ENCODE results near the gene CCR5.

Gene CCR5

DNA sequence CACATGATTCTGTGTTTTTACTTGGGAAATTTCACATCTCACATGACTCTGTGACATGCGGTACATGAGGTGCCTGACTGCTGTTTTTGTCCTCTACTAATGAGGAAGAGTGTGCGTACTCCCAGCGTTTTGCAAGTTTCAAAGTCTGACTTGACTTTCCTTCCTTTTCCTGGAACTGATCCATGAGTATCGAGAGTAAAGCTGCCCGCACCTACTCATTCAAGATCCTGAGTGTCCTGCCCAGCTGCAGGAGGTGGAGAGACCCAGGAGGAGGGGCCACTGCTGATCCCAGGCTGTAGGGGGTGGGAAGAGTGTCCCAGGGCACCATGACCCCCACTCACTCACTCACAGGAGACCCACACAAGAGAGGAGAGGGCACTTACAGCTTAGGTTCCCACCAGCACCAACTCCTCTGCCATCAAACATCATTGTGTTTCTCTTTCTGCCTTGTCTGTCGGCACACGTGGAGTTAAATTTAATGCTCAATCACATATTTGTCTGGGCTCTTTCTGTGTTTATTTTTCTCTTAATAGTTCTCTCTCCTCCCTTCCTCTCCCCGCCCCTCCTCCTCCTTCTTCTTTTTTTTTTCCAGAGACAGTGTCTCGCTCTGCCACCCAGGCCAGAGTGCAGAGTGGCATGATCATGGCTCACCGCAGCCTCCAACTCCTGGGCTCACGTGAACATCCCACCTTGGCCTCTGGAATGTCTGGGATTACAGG is 34.7 kb downstream of the CCR5 start:
- DNase-seq (ENCODE audit: low read depth, low spot score): no peak
- H3K27ac ChIP-seq: peak overlapping the region; percentile 13

- no peak for DNase-seq (ENCODE audit: low read depth, low spot score)
These were observed 35.7 kb downstream of the CCR5 start for GRCh38 chr3:46406443-46406787.

DNA sequence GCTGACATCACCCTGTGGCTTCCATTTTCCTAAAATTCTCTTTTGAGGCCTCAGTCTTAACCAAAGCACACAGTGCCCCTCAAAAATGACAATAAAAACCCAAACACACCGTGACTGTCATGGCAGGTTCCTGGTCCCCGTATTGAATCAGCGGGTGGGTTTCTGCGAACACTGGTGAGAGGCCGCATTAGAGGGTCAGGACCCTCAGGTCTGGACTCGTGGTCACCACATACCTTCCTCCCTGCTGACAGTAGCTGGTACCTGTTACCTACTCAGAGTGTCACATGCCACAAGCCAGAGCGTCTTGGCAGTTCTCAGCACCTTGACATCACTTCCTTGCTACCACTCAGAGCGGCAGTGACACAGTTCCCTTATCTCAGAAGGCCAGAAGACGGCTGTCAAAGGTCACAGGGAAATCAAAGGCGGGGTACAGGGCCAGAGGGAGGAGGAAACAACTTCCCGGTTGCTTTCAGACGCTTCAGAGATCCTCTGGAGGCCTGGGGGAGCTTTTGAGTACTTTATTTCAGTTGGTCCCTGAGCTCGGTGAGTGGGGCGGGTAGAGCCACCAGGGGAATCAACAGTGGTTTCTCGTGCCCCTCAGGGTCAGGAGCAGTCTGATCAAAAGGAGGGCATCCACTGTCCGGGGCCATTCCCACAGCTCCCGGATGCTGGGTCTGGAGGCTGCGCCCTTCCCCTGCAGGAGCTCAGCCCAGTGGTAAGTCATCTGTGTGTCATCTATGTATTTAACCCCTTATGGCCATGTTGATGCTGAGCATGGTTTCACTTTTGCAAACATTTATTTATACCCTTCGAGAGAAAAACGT is 36.3 kb downstream of the CCR5 start, which contains the start of the genes CCR5AS and CCRL2:
Gene CCR5AS (minus strand): TSS at position 279 of the 824 bp plus-strand sequence.
Gene CCRL2 (plus strand): TSS at position 472 of the 824 bp plus-strand sequence. CDS start 821 bp downstream, outside the sequence.
- H3K27ac ChIP-seq: no peak within 1 kb of the TSS
- no peak for DNase-seq (ENCODE audit: low read depth, low spot score)

More at GRCh38 chr3:46406443-46406787, 35.7 kb downstream of the CCR5 start:
- H3K27ac ChIP-seq: no peak overlapping the region

DNA sequence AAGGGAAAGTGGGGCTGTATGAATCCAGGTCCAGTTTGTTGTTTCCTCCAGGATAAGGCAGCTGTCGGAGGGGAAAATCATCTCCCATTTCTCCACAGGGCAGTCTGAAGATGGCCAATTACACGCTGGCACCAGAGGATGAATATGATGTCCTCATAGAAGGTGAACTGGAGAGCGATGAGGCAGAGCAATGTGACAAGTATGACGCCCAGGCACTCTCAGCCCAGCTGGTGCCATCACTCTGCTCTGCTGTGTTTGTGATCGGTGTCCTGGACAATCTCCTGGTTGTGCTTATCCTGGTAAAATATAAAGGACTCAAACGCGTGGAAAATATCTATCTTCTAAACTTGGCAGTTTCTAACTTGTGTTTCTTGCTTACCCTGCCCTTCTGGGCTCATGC is 37.2 kb downstream of the CCR5 start:
- DNase-seq (ENCODE audit: low read depth, low spot score): no peak
- H3K27ac ChIP-seq: no peak overlapping the region

DNA sequence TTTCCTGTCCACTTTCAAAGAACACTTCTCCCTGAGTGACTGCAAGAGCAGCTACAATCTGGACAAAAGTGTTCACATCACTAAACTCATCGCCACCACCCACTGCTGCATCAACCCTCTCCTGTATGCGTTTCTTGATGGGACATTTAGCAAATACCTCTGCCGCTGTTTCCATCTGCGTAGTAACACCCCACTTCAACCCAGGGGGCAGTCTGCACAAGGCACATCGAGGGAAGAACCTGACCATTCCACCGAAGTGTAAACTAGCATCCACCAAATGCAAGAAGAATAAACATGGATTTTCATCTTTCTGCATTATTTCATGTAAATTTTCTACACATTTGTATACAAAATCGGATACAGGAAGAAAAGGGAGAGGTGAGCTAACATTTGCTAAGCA is 38.1 kb downstream of the CCR5 start:
- DNase-seq (ENCODE audit: low read depth, low spot score): no peak
- no peak overlapping the region for H3K27ac ChIP-seq

GRCh38 chr3:46409739-46410489 is 39.2 kb downstream of the CCR5 start:
- DNase-seq (ENCODE audit: low read depth, low spot score): no peak
- no peak overlapping the region for H3K27ac ChIP-seq

DNA sequence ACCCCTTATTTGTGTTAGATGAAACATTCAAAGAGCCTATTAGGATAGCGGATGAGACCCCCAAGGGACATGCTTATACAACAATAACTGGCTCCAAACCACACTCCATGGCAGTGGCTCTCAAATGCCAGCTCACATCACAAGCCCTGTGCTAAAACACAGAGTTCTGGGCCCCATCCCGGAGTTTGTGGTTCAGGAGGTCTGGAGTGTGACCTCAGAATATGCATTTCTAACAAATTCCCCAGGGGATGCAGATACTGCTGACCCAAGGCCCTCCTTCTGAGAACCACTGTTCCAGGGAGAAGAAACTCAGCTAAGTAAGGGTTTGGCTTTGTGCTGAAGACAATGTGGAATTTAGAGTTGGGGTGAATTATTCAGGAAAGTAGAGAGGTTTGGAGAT is 39.9 kb downstream of the CCR5 start:
- DNase-seq (ENCODE audit: low read depth, low spot score): no peak

GRCh38 chr3:46411271-46411670 is 40.5 kb downstream of the CCR5 start:
- no peak for DNase-seq (ENCODE audit: low read depth, low spot score)

More for the DNA sequence above, 39.9 kb downstream of the CCR5 start:
- H3K27ac ChIP-seq: no peak overlapping the region

GRCh38 chr3:46412786-46413298 is 42.1 kb downstream of the CCR5 start:
- DNase-seq (ENCODE audit: low read depth, low spot score): no peak
- H3K27ac ChIP-seq: no peak overlapping the region

More at GRCh38 chr3:46411271-46411670, 40.5 kb downstream of the CCR5 start:
- H3K27ac ChIP-seq: no peak overlapping the region

- H3K27ac ChIP-seq: no peak overlapping the region
- no peak for DNase-seq (ENCODE audit: low read depth, low spot score)
These were observed 43.2 kb downstream of the CCR5 start for GRCh38 chr3:46413951-46414350.

GRCh38 chr3:46414739-46415138 is 44.0 kb downstream of the CCR5 start:
- H3K27ac ChIP-seq: no peak overlapping the region
- DNase-seq (ENCODE audit: low read depth, low spot score): no peak

DNA sequence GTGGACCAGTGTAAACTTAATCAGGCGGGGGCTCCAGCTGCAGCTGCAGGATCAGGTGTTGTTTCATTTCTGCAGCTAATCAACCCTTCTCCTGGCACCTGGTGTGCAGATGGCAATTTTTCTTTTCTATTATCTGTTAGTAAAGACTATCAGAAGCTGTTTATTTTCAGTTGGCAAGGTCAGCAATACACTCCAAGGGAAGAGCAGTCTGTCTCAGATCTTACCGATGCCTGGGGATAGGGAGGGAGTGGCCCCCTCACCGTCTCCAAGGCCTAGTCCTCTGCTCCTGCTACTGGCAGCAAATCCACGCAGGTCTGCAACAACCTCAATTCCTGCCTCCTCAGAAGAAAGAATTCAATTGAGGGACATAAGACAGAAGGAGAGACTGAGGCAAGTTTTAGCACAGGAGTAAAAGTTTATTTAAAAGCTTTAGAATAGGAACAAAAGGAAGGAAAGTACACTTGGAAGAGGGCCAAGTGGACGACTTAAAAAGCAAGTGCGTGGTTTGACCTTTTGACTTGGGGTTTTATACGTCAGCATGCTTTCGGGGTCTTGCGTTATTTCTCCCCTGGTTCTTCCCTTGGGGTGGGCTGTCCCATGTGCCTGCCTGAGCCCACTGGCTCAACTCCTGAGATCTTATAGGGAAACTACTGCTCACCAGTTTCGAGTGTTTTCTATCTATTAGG is 45.5 kb downstream of the CCR5 start:
- no peak for DNase-seq (ENCODE audit: low read depth, low spot score)

DNA sequence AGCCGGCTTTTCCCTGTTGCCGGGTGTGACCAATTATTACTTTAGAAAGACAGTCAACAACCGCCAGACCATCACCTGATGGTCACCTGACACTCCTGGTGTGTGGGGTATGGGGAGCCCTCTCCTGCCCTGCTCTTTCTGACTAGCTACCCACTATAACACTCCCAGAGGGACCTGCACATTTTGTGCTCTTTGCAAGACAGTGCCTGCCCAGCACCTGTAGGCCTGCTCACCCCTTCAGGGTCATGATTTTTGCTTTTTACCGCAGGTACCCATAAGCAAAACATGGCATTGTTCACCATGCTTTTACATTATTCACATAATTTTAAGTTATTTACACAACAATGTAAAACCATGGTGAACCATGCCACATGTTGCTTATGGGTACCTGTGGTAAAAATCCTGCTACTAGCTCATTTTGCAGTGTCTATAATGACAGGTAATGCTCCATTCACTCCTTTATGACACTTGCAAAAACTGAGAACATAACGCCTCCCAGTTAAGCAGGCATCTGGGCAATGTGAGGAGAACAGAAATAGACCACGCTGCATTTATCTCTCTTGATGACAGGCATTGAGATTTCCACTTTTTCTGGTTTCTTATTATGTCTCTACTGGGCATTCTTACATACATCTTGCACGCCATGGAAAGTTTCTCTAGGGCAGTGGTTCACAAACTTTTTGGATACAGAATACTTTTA is 46.2 kb downstream of the CCR5 start:
- DNase-seq (ENCODE audit: low read depth, low spot score): no peak
- no peak overlapping the region for H3K27ac ChIP-seq

More for the DNA sequence above, 45.5 kb downstream of the CCR5 start:
- no peak overlapping the region for H3K27ac ChIP-seq

DNA sequence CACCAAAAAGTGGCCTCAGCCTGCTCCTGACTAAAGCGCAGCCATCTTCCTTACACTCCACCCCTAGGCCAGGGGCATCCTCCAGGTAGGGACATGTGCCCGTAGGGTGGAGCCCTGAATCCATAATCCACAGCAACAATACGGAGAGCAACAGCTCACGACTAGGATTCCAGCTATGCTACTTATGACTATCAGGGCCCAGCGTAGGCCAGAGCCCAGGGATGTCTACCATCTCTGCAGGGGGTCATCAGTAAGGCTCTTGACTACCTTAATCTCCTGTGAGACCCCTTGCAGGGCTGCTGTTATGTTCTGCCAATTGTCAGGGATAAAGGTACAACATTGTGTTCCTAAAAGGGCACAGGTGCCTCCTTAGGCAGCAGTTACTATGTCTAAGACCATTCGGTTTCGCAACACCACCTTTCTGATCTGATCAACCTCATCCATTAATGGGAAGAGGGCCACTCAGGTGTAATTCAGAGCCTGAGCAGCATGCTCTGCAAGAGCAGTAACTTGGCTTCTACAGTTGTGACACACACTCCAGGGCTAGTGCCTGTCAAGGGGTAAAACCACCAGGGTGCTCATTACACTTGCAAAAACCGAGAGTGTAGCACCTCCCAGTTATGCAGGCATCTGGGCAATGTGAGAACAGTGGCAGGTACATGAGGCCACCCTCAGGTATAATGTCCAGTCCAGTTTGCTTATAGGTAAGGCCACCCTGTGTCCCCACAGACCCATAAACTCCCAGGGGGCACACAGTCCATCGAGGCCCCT is 47.3 kb downstream of the CCR5 start:
- no peak overlapping the region for H3K27ac ChIP-seq
- DNase-seq (ENCODE audit: low read depth, low spot score): no peak

DNA sequence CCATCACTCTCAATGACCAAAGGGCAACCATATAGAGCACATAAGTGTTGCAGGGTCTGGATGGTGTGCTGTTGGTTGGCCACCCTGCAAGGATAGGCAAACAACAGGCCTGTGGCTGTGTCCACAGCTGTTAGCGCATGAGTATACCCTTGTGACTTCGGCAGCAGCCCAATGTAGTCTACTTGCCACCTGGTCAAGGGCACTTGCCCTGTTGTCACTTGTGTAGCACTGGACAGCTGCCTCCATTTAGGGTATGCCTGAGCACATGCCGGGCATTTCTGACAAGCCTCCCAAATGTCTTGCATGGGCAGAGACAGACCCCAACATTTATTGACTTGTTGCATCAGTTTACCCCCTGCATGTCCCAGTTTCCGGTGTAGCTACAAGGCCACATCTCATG is 49.1 kb downstream of the CCR5 start:
- no peak for DNase-seq (ENCODE audit: low read depth, low spot score)

GRCh38 chr3:46420931-46421330 is 50.2 kb downstream of the CCR5 start:
- DNase-seq (ENCODE audit: low read depth, low spot score): no peak

More for the DNA sequence above, 49.1 kb downstream of the CCR5 start:
- no peak overlapping the region for H3K27ac ChIP-seq

GRCh38 chr3:46422617-46423016 is 51.9 kb downstream of the CCR5 start:
- peak; percentile 66 for DNase-seq (ENCODE audit: low read depth, low spot score)
- peak overlapping the region; percentile 61 for H3K27ac ChIP-seq

More at GRCh38 chr3:46420931-46421330, 50.2 kb downstream of the CCR5 start:
- H3K27ac ChIP-seq: no peak overlapping the region

DNA sequence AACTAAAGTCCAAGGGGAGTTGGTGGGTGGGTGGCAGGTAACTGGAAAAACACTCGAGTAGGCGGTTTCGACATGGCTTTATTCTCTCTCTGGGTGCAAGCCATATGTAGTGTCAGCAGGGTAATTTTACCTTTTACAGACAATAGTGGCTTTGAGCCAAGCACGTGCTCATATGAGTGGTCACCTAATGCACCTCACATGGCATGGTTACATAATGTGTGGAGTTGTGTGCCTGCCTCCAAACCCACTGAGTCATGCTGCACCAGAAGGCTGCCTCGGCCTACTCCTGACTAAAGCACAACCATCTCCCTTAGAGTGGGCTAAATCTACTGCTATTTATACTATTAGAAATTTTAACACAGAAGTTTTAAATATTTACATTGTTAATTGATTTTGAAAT is 52.8 kb downstream of the CCR5 start:
- peak; percentile 68 for DNase-seq (ENCODE audit: low read depth, low spot score)
- peak overlapping the region; percentile 61 for H3K27ac ChIP-seq
